ENCODE results near the gene NTRK3. TPM values are rescaled to one million over a fixed set of nuclear protein-coding genes. Genes with fewer than 3 reads are reported as not detected.

Gene NTRK3
- total and polyA plus RNA-seq, 2 of the 13 experiments (the other 11 are each of a cell fraction or from before 2014, with no cell fraction given): not detected

DNA sequence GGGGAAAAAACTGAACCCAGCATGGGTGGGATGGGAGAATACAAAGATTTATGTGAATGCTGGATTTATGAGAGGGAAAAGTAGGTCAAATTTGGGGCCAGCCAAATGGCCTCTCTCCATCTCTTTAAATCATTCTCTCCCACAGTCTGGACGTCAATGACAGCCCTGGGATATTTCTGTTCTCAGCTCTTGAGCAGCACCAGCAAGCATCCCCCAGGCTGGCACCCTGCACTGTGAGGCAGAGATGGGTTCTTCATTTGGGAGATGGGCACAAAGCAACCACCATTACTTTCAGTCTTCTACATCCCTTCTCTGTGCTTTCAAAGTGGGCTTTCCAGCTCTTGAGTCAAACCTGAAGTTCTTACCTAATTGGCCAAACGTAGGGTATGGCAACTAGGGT lies 321.0 kb downstream of the NTRK3 start:
- CTCF ChIA-PET (ENCODE audit: low intra/inter-chr PET ratio, low total read pairs): no interaction called here
- TF ChIP-seq ZNF251 (CRISPR knock-in tag; IDR thresholded peaks at IDR 0.05) (no peak), ZIK1 (CRISPR knock-in tag; IDR thresholded peaks at IDR 0.05; ENCODE audit: borderline replicate concordance, low read depth) (no peak)
- Histone ChIP-seq H2AFZ (ENCODE audit: low read length) (no peak overlapping the region), H3K36me3 (replicated peaks in 1 of 2; ENCODE audit: control insufficient read depth in 1 of 2, insufficient read depth in 2 of 2, low read length in 2 of 2) (no peaks in the 10 kb centered on the region), H3K4me3 (replicated peaks in 1 of 3; ENCODE audit: insufficient read depth in 1 of 3, low read depth in 2 of 3, low read length in 3 of 3) (no peak overlapping the region), H3K9ac (ENCODE audit: insufficient read depth, low read depth, low read length) (no peak overlapping the region), H4K20me1 (ENCODE audit: insufficient read depth, low read length) (no peaks in the 10 kb centered on the region), H3K27ac (ENCODE audit: extremely low read length, insufficient read depth, low read length) (no peak overlapping the region), H3K9me3 (ENCODE audit: low read length) (peaks cover 32% of the 10 kb centered on the region), H3K4me1 (ENCODE audit: insufficient read depth, low read length) (no peaks in the 10 kb centered on the region), H3K79me2 (ENCODE audit: insufficient read depth, low read length) (no peaks in the 10 kb centered on the region), H3K4me2 (ENCODE audit: low read depth, low read length) (no peak overlapping the region), H3K27me3 (ENCODE audit: control insufficient read depth in 1 of 2, insufficient read depth in 2 of 2, low read length in 2 of 2) (no peaks in the 10 kb centered on the region; a peak in 1 of 5 replicates)
- POLR2A ChIA-PET: no interaction called here
- DNase-seq (ENCODE audit: low spot score): no peak
- WGBS (ENCODE audit: low lambda C conversion rate): 0% methylated on average over 1 of the region's 2 CpGs
- ATAC-seq: no peak
- no TSS peak for BruUV-seq (replicated peaks)
- intact Hi-C loops (cut with micrococcal nuclease; ENCODE audit: unreplicated experiment) (no loop called here), in situ Hi-C loops (cut with HindIII; ENCODE audit: extremely low pct_ligation_motif_present, low pct_unique_long_range_greater_than_20kb) (no loop called here)
- no peak for FAIRE-seq

DNA sequence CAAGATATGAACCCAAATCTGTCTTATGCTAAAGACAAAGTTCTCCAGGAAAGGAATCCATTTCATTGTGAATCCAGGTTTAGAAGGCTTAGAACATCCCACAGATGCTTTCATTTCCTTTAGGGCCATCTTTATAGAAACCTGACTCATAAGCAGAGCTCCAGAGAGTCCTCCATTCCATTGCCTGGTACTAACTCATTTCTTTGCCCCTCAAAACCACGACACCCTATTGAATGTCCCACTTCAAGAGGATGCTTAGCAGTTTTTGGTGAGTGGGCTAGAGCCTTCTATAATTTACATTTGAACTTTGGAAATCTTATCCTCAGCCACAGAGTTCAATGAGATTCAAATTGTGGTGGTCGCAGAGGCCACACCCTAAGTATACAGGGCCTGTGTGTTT lies 325.0 kb downstream of the NTRK3 start:
- Histone ChIP-seq H3K36me3 (replicated peaks in 1 of 2; ENCODE audit: control insufficient read depth in 1 of 2, insufficient read depth in 2 of 2, low read length in 2 of 2) (no peaks in the 10 kb centered on the region), H3K4me3 (replicated peaks in 1 of 3; ENCODE audit: insufficient read depth in 1 of 3, low read depth in 2 of 3, low read length in 3 of 3) (no peak overlapping the region), H3K79me2 (ENCODE audit: insufficient read depth, low read length) (no peaks in the 10 kb centered on the region), H3K9ac (ENCODE audit: insufficient read depth, low read depth, low read length) (no peak overlapping the region), H3K9me3 (ENCODE audit: low read length) (peaks cover 71% of the 10 kb centered on the region), H2AFZ (ENCODE audit: low read length) (no peak overlapping the region), H4K20me1 (ENCODE audit: insufficient read depth, low read length) (no peaks in the 10 kb centered on the region), H3K27ac (ENCODE audit: extremely low read length, insufficient read depth, low read length) (no peak overlapping the region), H3K27me3 (ENCODE audit: control insufficient read depth in 1 of 2, insufficient read depth in 2 of 2, low read length in 2 of 2) (no peaks in the 10 kb centered on the region; a peak in 1 of 5 replicates), H3K4me2 (ENCODE audit: low read depth, low read length) (no peak overlapping the region), H3K4me1 (ENCODE audit: insufficient read depth, low read length) (no peaks in the 10 kb centered on the region)
- CTCF ChIA-PET (ENCODE audit: low intra/inter-chr PET ratio, low total read pairs): no interaction called here
- BruUV-seq (replicated peaks): no TSS peak
- DNase-seq (ENCODE audit: low spot score) (no peak), FAIRE-seq (no peak), ATAC-seq (no peak)
- TF ChIP-seq, protein P1, sequence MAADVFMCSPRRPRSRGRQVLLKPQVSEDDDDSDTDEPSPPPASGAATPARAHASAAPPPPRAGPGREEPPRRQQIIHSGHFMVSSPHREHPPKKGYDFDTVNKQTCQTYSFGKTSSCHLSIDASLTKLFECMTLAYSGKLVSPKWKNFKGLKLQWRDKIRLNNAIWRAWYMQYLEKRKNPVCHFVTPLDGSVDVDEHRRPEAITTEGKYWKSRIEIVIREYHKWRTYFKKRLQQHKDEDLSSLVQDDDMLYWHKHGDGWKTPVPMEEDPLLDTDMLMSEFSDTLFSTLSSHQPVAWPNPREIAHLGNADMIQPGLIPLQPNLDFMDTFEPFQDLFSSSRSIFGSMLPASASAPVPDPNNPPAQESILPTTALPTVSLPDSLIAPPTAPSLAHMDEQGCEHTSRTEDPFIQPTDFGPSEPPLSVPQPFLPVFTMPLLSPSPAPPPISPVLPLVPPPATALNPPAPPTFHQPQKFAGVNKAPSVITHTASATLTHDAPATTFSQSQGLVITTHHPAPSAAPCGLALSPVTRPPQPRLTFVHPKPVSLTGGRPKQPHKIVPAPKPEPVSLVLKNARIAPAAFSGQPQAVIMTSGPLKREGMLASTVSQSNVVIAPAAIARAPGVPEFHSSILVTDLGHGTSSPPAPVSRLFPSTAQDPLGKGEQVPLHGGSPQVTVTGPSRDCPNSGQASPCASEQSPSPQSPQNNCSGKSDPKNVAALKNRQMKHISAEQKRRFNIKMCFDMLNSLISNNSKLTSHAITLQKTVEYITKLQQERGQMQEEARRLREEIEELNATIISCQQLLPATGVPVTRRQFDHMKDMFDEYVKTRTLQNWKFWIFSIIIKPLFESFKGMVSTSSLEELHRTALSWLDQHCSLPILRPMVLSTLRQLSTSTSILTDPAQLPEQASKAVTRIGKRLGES (CRISPR knock-in tag; IDR thresholded peaks at IDR 0.05; ENCODE audit: borderline replicate concordance): no peak
- TF ChIP-seq, protein P2, sequence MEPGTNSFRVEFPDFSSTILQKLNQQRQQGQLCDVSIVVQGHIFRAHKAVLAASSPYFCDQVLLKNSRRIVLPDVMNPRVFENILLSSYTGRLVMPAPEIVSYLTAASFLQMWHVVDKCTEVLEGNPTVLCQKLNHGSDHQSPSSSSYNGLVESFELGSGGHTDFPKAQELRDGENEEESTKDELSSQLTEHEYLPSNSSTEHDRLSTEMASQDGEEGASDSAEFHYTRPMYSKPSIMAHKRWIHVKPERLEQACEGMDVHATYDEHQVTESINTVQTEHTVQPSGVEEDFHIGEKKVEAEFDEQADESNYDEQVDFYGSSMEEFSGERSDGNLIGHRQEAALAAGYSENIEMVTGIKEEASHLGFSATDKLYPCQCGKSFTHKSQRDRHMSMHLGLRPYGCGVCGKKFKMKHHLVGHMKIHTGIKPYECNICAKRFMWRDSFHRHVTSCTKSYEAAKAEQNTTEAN (CRISPR knock-in tag; conservative IDR thresholded peaks at IDR 0.05): no peak
- TF ChIP-seq ZNF256 (CRISPR knock-in tag; conservative IDR thresholded peaks at IDR 0.05) (no peak), MATR3 (CRISPR knock-in tag; IDR thresholded peaks at IDR 0.05) (no peak), HHEX (CRISPR knock-in tag; IDR thresholded peaks at IDR 0.05) (no peak), KLF12 (CRISPR knock-in tag; IDR thresholded peaks at IDR 0.05; ENCODE audit: borderline replicate concordance) (no peak), ZNF672 (CRISPR knock-in tag; IDR thresholded peaks at IDR 0.05) (no peak)
- in situ Hi-C loops (cut with HindIII; ENCODE audit: extremely low pct_ligation_motif_present, low pct_unique_long_range_greater_than_20kb) (no loop called here), intact Hi-C loops (cut with micrococcal nuclease; ENCODE audit: unreplicated experiment) (no loop called here)
- 12% methylated on average over 2 of the region's 2 CpGs for WGBS (ENCODE audit: low lambda C conversion rate)
- POLR2A ChIA-PET: no interaction called here
